Cardiac ventricle fibroblast (primary cell): ENCODE results near the gene ILDR2. TPM values are rescaled to one million over a fixed set of nuclear protein-coding genes. Genes with fewer than 3 reads are reported as not detected.

Source experiments
- total RNA-seq: library from RNA; depleted of rRNA; stranded (reverse); fragments of >200 nt; gene quantifications from 2 replicates; pipeline ENCODE4 v1.2.3, GENCODE V29; 2015

ILDR2 gene
- total RNA-seq, result 0.05 TPM in 1 of 2 replicates, not detected in the other

DNA sequence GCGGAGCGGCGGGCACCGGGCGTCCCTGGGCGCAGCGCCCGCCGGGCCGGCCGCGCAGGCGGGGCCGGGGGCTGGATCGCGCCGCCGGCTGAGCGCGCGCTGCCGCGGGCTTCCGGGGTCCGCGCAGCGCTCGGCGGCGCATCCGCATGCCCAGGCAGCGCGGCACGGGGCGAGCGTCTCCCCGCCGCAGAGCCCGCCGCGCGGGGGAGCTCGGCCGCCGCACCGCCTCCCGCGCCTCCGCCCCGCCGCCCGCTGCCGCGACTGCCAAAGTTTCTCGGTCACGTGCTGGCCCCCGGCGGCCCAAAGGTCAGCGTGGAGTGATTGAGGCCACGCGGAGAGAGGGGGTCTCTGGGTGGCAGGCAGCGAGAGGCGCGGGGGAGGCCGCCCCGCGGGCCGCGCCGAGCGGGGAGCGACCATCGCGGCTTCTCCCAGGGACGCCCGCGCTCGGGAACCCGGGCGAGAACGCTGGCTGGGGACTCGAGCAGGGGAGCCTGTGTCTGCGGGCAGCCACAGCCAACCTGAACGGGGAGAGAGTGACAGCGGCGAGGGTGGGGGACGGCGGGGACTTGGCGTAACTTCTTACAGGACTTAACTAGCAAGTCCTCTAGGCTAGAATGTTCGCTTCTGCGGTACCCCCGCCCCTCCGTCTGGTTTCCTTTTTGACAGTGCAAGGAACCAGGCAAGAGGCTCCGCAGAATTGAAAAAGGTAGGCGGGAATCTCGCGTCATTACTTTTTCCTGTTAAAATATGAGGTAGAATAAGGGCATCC is at the start of gene ILDR2:
Gene ILDR2 (minus strand): TSS at position 180 of the 769 bp plus-strand sequence. CDS start 272 bp downstream, outside the sequence.

DNA sequence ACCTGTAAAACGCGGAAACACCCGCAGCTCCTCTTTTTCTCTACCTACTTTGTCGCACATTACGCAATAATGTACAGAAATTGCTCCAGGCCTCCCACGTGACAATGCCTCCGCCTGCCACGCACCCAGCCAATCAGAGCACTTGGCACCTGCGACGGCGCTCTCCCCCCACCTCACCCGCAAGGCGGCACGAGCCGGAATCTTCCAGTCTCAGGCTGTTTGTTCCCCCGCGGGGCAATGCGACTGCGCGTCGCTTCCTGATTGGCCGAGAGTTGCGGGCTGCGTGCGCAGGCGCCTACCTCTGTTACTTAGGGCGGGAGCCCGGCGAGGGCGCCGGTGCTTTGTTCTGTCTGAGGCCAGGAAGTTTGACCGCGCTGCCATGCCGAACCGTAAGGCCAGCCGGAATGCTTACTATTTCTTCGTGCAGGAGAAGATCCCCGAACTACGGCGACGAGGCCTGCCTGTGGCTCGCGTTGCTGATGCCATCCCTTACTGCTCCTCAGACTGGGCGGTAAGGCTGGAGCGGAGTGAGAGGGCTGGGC is 13.7 kb upstream of the ILDR2 start, which contains the start of gene MAEL:
Gene MAEL (plus strand): TSS at position 307 of the 542 bp plus-strand sequence. CDS start 73 bp downstream, at position 380.

DNA sequence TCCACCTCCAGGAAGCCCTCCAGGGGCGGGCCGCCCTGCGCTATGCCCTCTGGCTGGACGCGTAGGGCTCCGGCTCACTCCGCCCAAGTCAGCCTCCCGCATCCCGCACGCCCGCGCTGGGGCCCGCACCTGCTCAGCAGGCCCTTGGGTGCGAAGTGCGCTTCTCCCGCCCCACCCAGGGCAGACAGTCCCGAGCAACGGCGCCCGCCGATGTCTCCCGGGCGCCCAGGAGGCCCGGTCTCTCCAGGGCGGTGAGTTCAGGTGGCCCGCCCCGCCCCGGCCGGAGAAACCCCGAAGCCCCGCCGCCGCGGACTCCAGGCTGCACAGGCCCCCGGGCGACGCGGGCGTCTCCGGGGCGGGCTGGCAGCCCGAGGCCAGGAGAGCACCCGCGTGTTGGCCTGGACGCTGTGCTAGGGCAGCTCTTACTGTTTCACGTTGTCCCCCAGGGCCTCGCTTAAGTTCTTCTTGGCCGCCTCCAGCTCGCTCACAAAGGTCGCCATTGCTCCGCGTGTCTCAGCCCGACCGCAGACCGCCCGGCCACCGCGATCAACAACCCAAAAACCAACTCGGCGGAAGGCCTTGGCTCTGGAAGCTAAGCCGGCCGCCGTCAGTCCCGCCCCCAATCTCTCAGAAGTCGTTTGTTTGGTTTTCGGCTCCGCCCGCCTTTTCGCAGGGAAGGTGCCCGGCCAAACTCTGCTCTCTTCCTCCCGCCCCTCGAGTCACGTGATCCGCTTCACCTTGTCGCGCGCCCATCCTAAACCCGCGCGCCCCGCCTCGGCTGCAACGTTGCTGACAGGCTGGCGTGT is 99.4 kb downstream of the ILDR2 start, which contains the start of gene TADA1:
Gene TADA1 (minus strand): TSS at position 531 of the 806 bp plus-strand sequence. CDS start 31 bp downstream, at position 500.

Other genes with a start within 250 kb of the ILDR2 start
- 12.3 and 14.5 TPM in 2 replicates for gene POGK, start 136.1 kb downstream of the ILDR2 start, total RNA-seq
- gene TADA1, start 99.3 kb downstream of the ILDR2 start, total RNA-seq, result 7.4 and 7.7 TPM in 2 replicates
- 0.64 TPM in 1 of 2 replicates, not detected in the other for gene MAEL, start 13.7 kb upstream of the ILDR2 start, total RNA-seq
- not detected in 2 replicates for gene GPA33, start 114.8 kb upstream of the ILDR2 start, total RNA-seq
- gene STYXL2, start 118.5 kb upstream of the ILDR2 start, total RNA-seq, result not detected in 2 replicates
- 4.4 and 4.6 TPM in 2 replicates for gene POU2F1, start 245.3 kb upstream of the ILDR2 start, total RNA-seq